Ishikawa (cell line): ENCODE measurements around the gene PKP1.

Experiments used
- CEBPB ChIP-seq: IDR thresholded peaks from 2 replicates; pipeline ENCODE4 v1.6.1; 2012
- CREB1 ChIP-seq: IDR thresholded peaks from 2 replicates; pipeline ENCODE4 v1.6.1; 2012; ENCODE audit warnings: low read depth
- EGR1 ChIP-seq: IDR thresholded peaks from 2 replicates; pipeline ENCODE4 v1.6.1; 2012
- EP300 ChIP-seq: IDR thresholded peaks from 2 replicates; pipeline ENCODE4 v1.6.1; 2012; ENCODE audit warnings: borderline replicate concordance
- FOXM1 ChIP-seq: IDR thresholded peaks from 2 replicates; pipeline ENCODE4 v1.6.1; 2012; ENCODE audit warnings: low read depth, borderline replicate concordance
- NFIC ChIP-seq: IDR thresholded peaks from 2 replicates; pipeline ENCODE4 v1.6.1; 2012
- RAD21 ChIP-seq: IDR thresholded peaks from 2 replicates; pipeline ENCODE4 v1.6.1; 2012; ENCODE audit warnings: low read depth
- TAF1 ChIP-seq: IDR thresholded peaks from 2 replicates; pipeline ENCODE4 v1.6.1; 2012; ENCODE audit warnings: low read depth, mild to moderate bottlenecking
- TCF12 ChIP-seq: IDR thresholded peaks from 2 replicates; pipeline ENCODE4 v1.6.1; 2012; ENCODE audit warnings: low read depth
- TEAD4 ChIP-seq: IDR thresholded peaks from 2 replicates; pipeline ENCODE4 v1.6.1; 2012
- YY1 ChIP-seq: IDR thresholded peaks from 2 replicates; pipeline ENCODE4 v1.6.1; 2012; ENCODE audit warnings: low read depth
- ZBTB7A ChIP-seq: IDR thresholded peaks from 2 replicates; pipeline ENCODE4 v1.6.1; 2012; ENCODE audit warnings: low read depth
- TF ChIP-seq, protein P1 (sequence below): IDR thresholded peaks from 2 replicates; pipeline ENCODE4 v1.6.1; 2012
- TF ChIP-seq, protein P2 (sequence below): IDR thresholded peaks from 2 replicates; pipeline ENCODE4 v1.6.1; 2012
- TF ChIP-seq, protein P3 (sequence below): IDR thresholded peaks from 2 replicates; pipeline ENCODE4 v1.6.1; 2012; ENCODE audit warnings: low read depth, mild to moderate bottlenecking

The PKP1 gene

GRCh38 chr1:201322653-201323510 lies 39.6 kb downstream of the PKP1 start:
- TF ChIP-seq TEAD4, result no peak
- TF ChIP-seq, protein P1, sequence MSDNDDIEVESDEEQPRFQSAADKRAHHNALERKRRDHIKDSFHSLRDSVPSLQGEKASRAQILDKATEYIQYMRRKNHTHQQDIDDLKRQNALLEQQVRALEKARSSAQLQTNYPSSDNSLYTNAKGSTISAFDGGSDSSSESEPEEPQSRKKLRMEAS, result no peak
- no peak for TF ChIP-seq RAD21
- TF ChIP-seq, protein P2, sequence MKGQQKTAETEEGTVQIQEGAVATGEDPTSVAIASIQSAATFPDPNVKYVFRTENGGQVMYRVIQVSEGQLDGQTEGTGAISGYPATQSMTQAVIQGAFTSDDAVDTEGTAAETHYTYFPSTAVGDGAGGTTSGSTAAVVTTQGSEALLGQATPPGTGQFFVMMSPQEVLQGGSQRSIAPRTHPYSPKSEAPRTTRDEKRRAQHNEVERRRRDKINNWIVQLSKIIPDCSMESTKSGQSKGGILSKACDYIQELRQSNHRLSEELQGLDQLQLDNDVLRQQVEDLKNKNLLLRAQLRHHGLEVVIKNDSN, result no peak
- no peak for TF ChIP-seq ZBTB7A
- TF ChIP-seq, protein P3, sequence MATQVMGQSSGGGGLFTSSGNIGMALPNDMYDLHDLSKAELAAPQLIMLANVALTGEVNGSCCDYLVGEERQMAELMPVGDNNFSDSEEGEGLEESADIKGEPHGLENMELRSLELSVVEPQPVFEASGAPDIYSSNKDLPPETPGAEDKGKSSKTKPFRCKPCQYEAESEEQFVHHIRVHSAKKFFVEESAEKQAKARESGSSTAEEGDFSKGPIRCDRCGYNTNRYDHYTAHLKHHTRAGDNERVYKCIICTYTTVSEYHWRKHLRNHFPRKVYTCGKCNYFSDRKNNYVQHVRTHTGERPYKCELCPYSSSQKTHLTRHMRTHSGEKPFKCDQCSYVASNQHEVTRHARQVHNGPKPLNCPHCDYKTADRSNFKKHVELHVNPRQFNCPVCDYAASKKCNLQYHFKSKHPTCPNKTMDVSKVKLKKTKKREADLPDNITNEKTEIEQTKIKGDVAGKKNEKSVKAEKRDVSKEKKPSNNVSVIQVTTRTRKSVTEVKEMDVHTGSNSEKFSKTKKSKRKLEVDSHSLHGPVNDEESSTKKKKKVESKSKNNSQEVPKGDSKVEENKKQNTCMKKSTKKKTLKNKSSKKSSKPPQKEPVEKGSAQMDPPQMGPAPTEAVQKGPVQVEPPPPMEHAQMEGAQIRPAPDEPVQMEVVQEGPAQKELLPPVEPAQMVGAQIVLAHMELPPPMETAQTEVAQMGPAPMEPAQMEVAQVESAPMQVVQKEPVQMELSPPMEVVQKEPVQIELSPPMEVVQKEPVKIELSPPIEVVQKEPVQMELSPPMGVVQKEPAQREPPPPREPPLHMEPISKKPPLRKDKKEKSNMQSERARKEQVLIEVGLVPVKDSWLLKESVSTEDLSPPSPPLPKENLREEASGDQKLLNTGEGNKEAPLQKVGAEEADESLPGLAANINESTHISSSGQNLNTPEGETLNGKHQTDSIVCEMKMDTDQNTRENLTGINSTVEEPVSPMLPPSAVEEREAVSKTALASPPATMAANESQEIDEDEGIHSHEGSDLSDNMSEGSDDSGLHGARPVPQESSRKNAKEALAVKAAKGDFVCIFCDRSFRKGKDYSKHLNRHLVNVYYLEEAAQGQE, result no peak
- no peak for TF ChIP-seq YY1
- TF ChIP-seq EP300, result no peak
- no peak for TF ChIP-seq TAF1
- TF ChIP-seq CREB1, result no peak
- no peak for TF ChIP-seq NFIC
- TF ChIP-seq EGR1, result no peak
- TF ChIP-seq CEBPB, result no peak
- TF ChIP-seq FOXM1, result no peak

DNA sequence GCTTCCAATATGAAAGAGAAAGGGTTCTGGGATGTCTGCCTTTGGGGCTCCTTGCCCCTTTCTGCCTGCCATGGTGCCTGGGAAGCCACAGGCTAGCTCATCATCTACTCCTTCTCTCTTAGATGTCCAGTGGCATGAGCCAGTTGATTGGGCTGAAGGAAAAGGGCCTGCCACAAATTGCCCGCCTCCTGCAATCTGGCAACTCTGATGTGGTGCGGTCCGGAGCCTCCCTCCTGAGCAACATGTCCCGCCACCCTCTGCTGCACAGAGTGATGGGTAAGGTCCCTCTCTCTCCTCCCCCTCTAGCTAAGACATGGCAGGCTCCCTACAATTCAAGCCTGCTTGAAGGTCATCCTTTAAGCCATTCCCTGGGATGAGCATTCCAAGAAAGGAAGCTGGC lies 41.0 kb downstream of the PKP1 start:
- TF ChIP-seq CEBPB (no peak), RAD21 (no peak), TAF1 (no peak), FOXM1 (no peak)
- TF ChIP-seq, protein P3, result no peak
- TF ChIP-seq, protein P1, result no peak

DNA sequence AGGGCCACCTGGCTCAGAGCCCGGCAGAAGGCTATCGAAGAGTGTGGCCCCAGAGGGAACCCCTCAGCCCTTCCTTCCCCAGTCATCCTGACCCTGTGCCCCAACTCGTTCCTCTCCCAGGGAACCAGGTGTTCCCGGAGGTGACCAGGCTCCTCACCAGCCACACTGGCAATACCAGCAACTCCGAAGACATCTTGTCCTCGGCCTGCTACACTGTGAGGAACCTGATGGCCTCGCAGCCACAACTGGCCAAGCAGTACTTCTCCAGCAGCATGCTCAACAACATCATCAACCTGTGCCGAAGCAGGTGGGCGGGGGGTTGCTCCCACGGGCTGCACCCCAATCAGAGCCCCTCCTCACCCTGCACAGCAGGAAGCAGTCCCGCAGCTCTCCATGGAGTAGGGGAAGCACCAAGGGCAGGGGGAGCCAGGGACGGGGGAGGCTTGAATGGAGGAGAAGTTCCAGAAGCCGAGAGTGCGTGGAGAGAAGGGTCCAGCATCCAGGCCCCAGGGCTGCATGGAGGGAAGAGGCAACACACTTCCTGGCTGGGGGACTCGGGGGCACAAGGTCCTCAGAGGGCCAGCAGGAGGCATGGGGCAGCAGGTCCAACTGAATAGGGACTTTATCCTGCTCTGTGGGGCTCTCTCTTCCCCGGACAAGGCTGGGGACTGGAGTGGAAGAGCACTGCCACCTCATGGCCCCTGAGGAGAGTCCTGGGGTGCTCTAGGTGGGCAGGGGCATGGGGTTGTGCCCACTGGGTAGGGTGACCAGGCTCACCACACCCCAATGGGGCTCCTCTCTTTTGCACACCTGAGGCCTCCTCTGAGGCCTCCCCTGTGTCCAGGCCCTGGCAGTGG lies 41.7 kb downstream of the PKP1 start:
- TF ChIP-seq RAD21, result peak; percentile 4; the same call in 1 of the 2 replicates
- TF ChIP-seq EP300, result no peak

DNA sequence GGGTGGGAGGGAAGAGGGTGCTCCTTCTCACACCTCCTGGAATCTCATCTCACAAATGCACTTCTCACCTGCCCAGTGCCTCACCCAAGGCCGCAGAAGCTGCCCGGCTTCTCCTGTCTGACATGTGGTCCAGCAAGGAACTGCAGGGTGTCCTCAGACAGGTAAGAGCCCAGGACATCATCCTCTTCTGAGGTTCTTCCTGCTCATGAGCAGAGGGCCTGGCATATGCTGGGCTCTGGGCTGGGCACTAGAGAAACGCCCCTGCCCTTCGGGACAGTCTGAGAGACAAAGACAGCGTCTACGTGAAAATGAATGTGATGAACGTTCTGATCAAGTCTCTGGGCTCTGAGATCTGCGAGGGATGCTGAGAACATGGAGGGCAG lies 42.4 kb downstream of the PKP1 start:
- TF ChIP-seq CEBPB (no peak), TEAD4 (no peak), EP300 (no peak), NFIC (no peak), TCF12 (no peak), RAD21 (no peak), TAF1 (no peak), YY1 (no peak), EGR1 (no peak), CREB1 (no peak), ZBTB7A (no peak), FOXM1 (no peak)
- TF ChIP-seq, protein P3, result no peak
- TF ChIP-seq, protein P1, result no peak
- TF ChIP-seq, protein P2, result no peak
